GF-D8 (cell line): ENCODE data around the gene TEN1.
A peak's percentile ranks its signal among the peaks of the same experiment; 100 is the strongest.

Source experiments
- DNase-seq: peaks from one replicate; lab custom pipeline; 2025; lab: John Stamatoyannopoulos, UW

Gene TEN1

GRCh38 chr17:75976175-75976848 is 2.7 kb upstream of the TEN1 start:
- no peak for DNase-seq

- peak; percentile 71 for DNase-seq
These were observed 706 bp downstream of the TEN1 start for GRCh38 chr17:75979705-75980187.

- DNase-seq = peak; percentile 15
These were observed 1.4 kb downstream of the TEN1 start for GRCh38 chr17:75980188-75981018.

- no peak for DNase-seq
These were observed 2.1 kb downstream of the TEN1 start for GRCh38 chr17:75981019-75981615.

GRCh38 chr17:75983501-75984181 is 4.6 kb downstream of the TEN1 start:
- peak; percentile 52 for DNase-seq

- no peak for DNase-seq
These were observed 6.9 kb downstream of the TEN1 start for GRCh38 chr17:75985986-75986385.

- DNase-seq = no peak
These were observed 8.0 kb downstream of the TEN1 start for GRCh38 chr17:75987041-75987440.

GRCh38 chr17:75991396-75991795 is 12.4 kb downstream of the TEN1 start:
- no peak for DNase-seq

GRCh38 chr17:75994802-75995370 is 15.8 kb downstream of the TEN1 start:
- DNase-seq = no peak

- no peak for DNase-seq
These were observed 16.4 kb downstream of the TEN1 start for GRCh38 chr17:75995385-75995925.

- peak; percentile 85 for DNase-seq
These were observed 17.9 kb downstream of the TEN1 start for GRCh38 chr17:75996665-75997590.

- no peak for DNase-seq
These were observed 19.3 kb downstream of the TEN1 start for GRCh38 chr17:75998327-75998795.

GRCh38 chr17:76000016-76000754 is 21.1 kb downstream of the TEN1 start:
- peak; percentile 11 for DNase-seq

- no peak for DNase-seq
These were observed 21.9 kb downstream of the TEN1 start, which contains the start of gene CDK3 for GRCh38 chr17:76000755-76001521. CDK3 (plus strand) TSS chr17:76000855; CDS start chr17:76001426, 571 bp downstream.

GRCh38 chr17:76002100-76002499 is 23.1 kb downstream of the TEN1 start:
- no peak for DNase-seq

GRCh38 chr17:76003915-76004314 is 24.9 kb downstream of the TEN1 start:
- DNase-seq = no peak

GRCh38 chr17:76004750-76005262 is 25.8 kb downstream of the TEN1 start:
- no peak for DNase-seq
